HEK293 (cell line): ENCODE data around the gene VASN.

Experiments
- BCL6B ChIP-seq: fragments of 450-650 bp; formaldehyde crosslinking; IDR thresholded peaks from 2 replicates; pipeline ENCODE4 v1.5.1; 2017; ENCODE audit warnings: missing biosample characterization, missing genetic modification characterization
- EGR2 ChIP-seq: fragments of 450-650 bp; formaldehyde crosslinking; IDR thresholded peaks from 2 replicates; pipeline ENCODE4 v1.5.1; 2016; ENCODE audit warnings: low read depth, missing biosample characterization, missing genetic modification characterization
- INSM2 ChIP-seq: fragments of 450-650 bp; formaldehyde crosslinking; IDR thresholded peaks from 2 replicates; pipeline ENCODE4 v1.5.1; 2016; ENCODE audit warnings: missing biosample characterization, missing genetic modification characterization
- KLF10 ChIP-seq: fragments of 450-650 bp; IDR thresholded peaks from 2 replicates; pipeline ENCODE4 v1.5.1; 2018; ENCODE audit warnings: missing biosample characterization, mild to moderate bottlenecking, missing genetic modification characterization
- KLF9 ChIP-seq: fragments of 450-650 bp; formaldehyde crosslinking; IDR thresholded peaks from 2 replicates; pipeline ENCODE4 v1.5.1; 2016; ENCODE audit warnings: missing biosample characterization, missing genetic modification characterization, low read depth
- REPIN1 ChIP-seq: fragments of 450-650 bp; formaldehyde crosslinking; IDR thresholded peaks from 2 replicates; pipeline ENCODE4 v1.5.1; 2017; ENCODE audit warnings: missing biosample characterization, missing genetic modification characterization, low read depth
- SETDB1 ChIP-seq: IDR thresholded peaks from one replicate; pipeline ENCODE4 v1.6.1; 2017; ENCODE audit warnings: mild to moderate bottlenecking, low read length, moderate library complexity, mixed read lengths; ENCODE audit not compliant: insufficient read length
- ZBTB10 ChIP-seq: fragments of 450-650 bp; formaldehyde crosslinking; IDR thresholded peaks from 2 replicates; pipeline ENCODE4 v1.5.1; 2016; ENCODE audit warnings: missing biosample characterization, missing genetic modification characterization
- ZBTB11 ChIP-seq: fragments of 450-650 bp; formaldehyde crosslinking; conservative IDR thresholded peaks from 2 replicates; pipeline ENCODE4 v1.5.1; 2016; ENCODE audit warnings: low read depth, missing biosample characterization, missing genetic modification characterization
- ZFP41 ChIP-seq: fragments of 450-650 bp; formaldehyde crosslinking; IDR thresholded peaks from 2 replicates; pipeline ENCODE4 v1.5.1; 2016; ENCODE audit warnings: missing biosample characterization, missing genetic modification characterization, borderline replicate concordance
- ZIC2 ChIP-seq: fragments of 450-650 bp; formaldehyde crosslinking; IDR thresholded peaks from 2 replicates; pipeline ENCODE4 v1.5.1; 2016; ENCODE audit warnings: missing biosample characterization, missing genetic modification characterization
- ZNF114 ChIP-seq: fragments of 450-650 bp; formaldehyde crosslinking; IDR thresholded peaks from 2 replicates; pipeline ENCODE4 v1.5.0; 2017; ENCODE audit warnings: missing biosample characterization, missing genetic modification characterization
- ZNF132 ChIP-seq: fragments of 450-650 bp; formaldehyde crosslinking; IDR thresholded peaks from 2 replicates; pipeline ENCODE4 v1.5.1; 2017; ENCODE audit warnings: missing biosample characterization, missing genetic modification characterization, borderline replicate concordance
- ZNF133 ChIP-seq: fragments of 450-650 bp; formaldehyde crosslinking; IDR thresholded peaks from 2 replicates; pipeline ENCODE4 v1.5.1; 2016; ENCODE audit warnings: missing biosample characterization, missing genetic modification characterization
- ZNF175 ChIP-seq: fragments of 450-650 bp; formaldehyde crosslinking; IDR thresholded peaks from 2 replicates; pipeline ENCODE4 v1.5.1; 2016; ENCODE audit warnings: missing biosample characterization, missing genetic modification characterization
- ZNF280C ChIP-seq: fragments of 450-650 bp; formaldehyde crosslinking; IDR thresholded peaks from 2 replicates; pipeline ENCODE4 v1.5.1; 2016; ENCODE audit warnings: missing biosample characterization, missing genetic modification characterization
- ZNF433 ChIP-seq: fragments of 450-650 bp; formaldehyde crosslinking; IDR thresholded peaks from 2 replicates; pipeline ENCODE4 v1.5.1; 2016; ENCODE audit warnings: missing biosample characterization, missing genetic modification characterization, low read depth
- ZNF48 ChIP-seq: fragments of 450-650 bp; formaldehyde crosslinking; IDR thresholded peaks from 2 replicates; pipeline ENCODE4 v1.5.1; 2016; ENCODE audit warnings: missing biosample characterization, missing genetic modification characterization
- ZNF488 ChIP-seq: fragments of 450-650 bp; formaldehyde crosslinking; IDR thresholded peaks from 2 replicates; pipeline ENCODE4 v1.5.1; 2016; ENCODE audit warnings: missing biosample characterization, missing genetic modification characterization
- ZNF521 ChIP-seq: fragments of 450-650 bp; formaldehyde crosslinking; IDR thresholded peaks from 2 replicates; pipeline ENCODE4 v1.5.1; 2017; ENCODE audit warnings: missing biosample characterization, mild to moderate bottlenecking, missing genetic modification characterization
- ZNF544 ChIP-seq: fragments of 450-650 bp; formaldehyde crosslinking; IDR thresholded peaks from 2 replicates; pipeline ENCODE4 v1.5.0; 2017; ENCODE audit warnings: missing biosample characterization, missing genetic modification characterization
- ZNF548 ChIP-seq: fragments of 450-650 bp; formaldehyde crosslinking; IDR thresholded peaks from 2 replicates; pipeline ENCODE4 v1.5.1; 2016; ENCODE audit warnings: missing biosample characterization, missing genetic modification characterization
- ZNF561 ChIP-seq: fragments of 450-650 bp; IDR thresholded peaks from 2 replicates; pipeline ENCODE4 v1.5.1; 2018; ENCODE audit warnings: missing biosample characterization, missing genetic modification characterization, borderline replicate concordance
- ZNF580 ChIP-seq: fragments of 450-650 bp; formaldehyde crosslinking; IDR thresholded peaks from 2 replicates; pipeline ENCODE4 v1.5.1; 2016; ENCODE audit warnings: missing biosample characterization, missing genetic modification characterization
- ZNF610 ChIP-seq: fragments of 450-650 bp; formaldehyde crosslinking; IDR thresholded peaks from 2 replicates; pipeline ENCODE4 v1.5.1; 2016; ENCODE audit warnings: missing biosample characterization, missing genetic modification characterization, borderline replicate concordance
- ZNF654 ChIP-seq: fragments of 450-650 bp; formaldehyde crosslinking; IDR thresholded peaks from 2 replicates; pipeline ENCODE4 v1.5.1; 2016; ENCODE audit warnings: low read depth, missing biosample characterization, missing genetic modification characterization
- ZNF677 ChIP-seq: fragments of 450-650 bp; IDR thresholded peaks from 2 replicates; pipeline ENCODE4 v1.5.0; 2018; ENCODE audit warnings: missing biosample characterization, mild to moderate bottlenecking, missing genetic modification characterization, moderate library complexity
- ZNF785 ChIP-seq: fragments of 450-650 bp; formaldehyde crosslinking; IDR thresholded peaks from 2 replicates; pipeline ENCODE4 v1.5.1; 2016; ENCODE audit warnings: missing biosample characterization, missing genetic modification characterization
- ZNF791 ChIP-seq: fragments of 450-650 bp; formaldehyde crosslinking; IDR thresholded peaks from 2 replicates; pipeline ENCODE4 v1.5.1; 2016; ENCODE audit warnings: missing biosample characterization, missing genetic modification characterization

VASN gene

GRCh38 chr16:4339909-4340308 is 31.7 kb upstream of the VASN start (continued):
- TF ChIP-seq BCL6B (tag by site-specific recombination) = no peak
- TF ChIP-seq ZNF488 (tag by site-specific recombination) = no peak
- no peak for TF ChIP-seq ZNF654 (tag by site-specific recombination)
- TF ChIP-seq KLF9 (tag by site-specific recombination) = no peak
- TF ChIP-seq ZNF580 (tag by site-specific recombination) = no peak
- TF ChIP-seq ZNF610 = peak; percentile 91
- no peak for TF ChIP-seq ZNF48 (tag by site-specific recombination)
- TF ChIP-seq ZNF544 (tag by site-specific recombination) = no peak
- no peak for TF ChIP-seq ZNF548 (tag by site-specific recombination)
- TF ChIP-seq KLF10 = 0 out of 2 replicates have a peak, but pooled peaks have one; percentile 19
- no peak for TF ChIP-seq ZNF133
- TF ChIP-seq ZNF280C (tag by site-specific recombination) = no peak
- TF ChIP-seq ZNF677 (tag by site-specific recombination) = no peak
- TF ChIP-seq ZNF785 (tag by site-specific recombination) = no peak
- TF ChIP-seq ZNF433 (tag by site-specific recombination) = no peak
- TF ChIP-seq ZNF132 (tag by site-specific recombination) = no peak
- TF ChIP-seq ZNF561 = 0 out of 2 replicates have a peak, but pooled peaks have one; percentile 34
- no peak for TF ChIP-seq REPIN1
- no peak for TF ChIP-seq ZNF791 (tag by site-specific recombination)
- TF ChIP-seq INSM2 = no peak
- TF ChIP-seq ZIC2 (tag by site-specific recombination) = peak; percentile 58
- TF ChIP-seq ZNF175 (tag by site-specific recombination) = no peak
- no peak for TF ChIP-seq ZNF521 (tag by site-specific recombination)
- no peak for TF ChIP-seq EGR2 (tag by site-specific recombination)
- no peak for TF ChIP-seq ZBTB11 (tag by site-specific recombination)
- no peak for TF ChIP-seq ZNF114 (tag by site-specific recombination)
- TF ChIP-seq SETDB1 = no peak
- no peak for TF ChIP-seq ZFP41 (tag by site-specific recombination)
- TF ChIP-seq ZBTB10 = no peak
